Activated CD8-positive, alpha-beta memory T cell treated with anti-CD3 and anti-CD28 coated beads for 1 hour (primary cell): Measurements from ENCODE around the gene LMNTD1.

Experiments used
- DNase-seq, 2 donors: peaks; one replicate each; pipeline ENCODE4 v3.0.0-alpha.2; 2020; ENCODE audit warnings: low read depth in 1 of 2; ENCODE audit errors: extremely low read depth in 1 of 2

The LMNTD1 gene

GRCh38 chr12:25556153-25556552, 3.1 kb upstream of the LMNTD1 start:
- DNase-seq, result no peak

GRCh38 chr12:25552681-25553080, 402 bp downstream of the LMNTD1 start:
- DNase-seq, result no peak

GRCh38 chr12:25550186-25550585, 2.9 kb downstream of the LMNTD1 start:
- no peak for DNase-seq

- no peak for DNase-seq
Measured at GRCh38 chr12:25549120-25549519, 4.0 kb downstream of the LMNTD1 start.

GRCh38 chr12:25546318-25546717, 6.8 kb downstream of the LMNTD1 start:
- DNase-seq, result no peak

- no peak for DNase-seq
Measured at GRCh38 chr12:25533150-25533549, 19.9 kb downstream of the LMNTD1 start.

- DNase-seq, result no peak
Measured at GRCh38 chr12:25531502-25532052, 21.5 kb downstream of the LMNTD1 start.

- no peak for DNase-seq
Measured at GRCh38 chr12:25529738-25530137, 23.3 kb downstream of the LMNTD1 start.

- no peak for DNase-seq
Measured at GRCh38 chr12:25526778-25527177, 26.3 kb downstream of the LMNTD1 start.

- DNase-seq, result no peak
Measured at GRCh38 chr12:25524366-25524765, 28.7 kb downstream of the LMNTD1 start.

GRCh38 chr12:25521625-25522256, 31.3 kb downstream of the LMNTD1 start:
- DNase-seq, result no peak

- no peak for DNase-seq
Measured at GRCh38 chr12:25518512-25518911, 34.6 kb downstream of the LMNTD1 start.

- DNase-seq, result no peak
Measured at GRCh38 chr12:25504744-25505143, 48.3 kb downstream of the LMNTD1 start.

GRCh38 chr12:25503666-25504065, 49.4 kb downstream of the LMNTD1 start:
- no peak for DNase-seq

- DNase-seq, result no peak
Measured at GRCh38 chr12:25502596-25502995, 50.5 kb downstream of the LMNTD1 start.

- DNase-seq, result no peak
Measured at GRCh38 chr12:25502118-25502517, 51.0 kb downstream of the LMNTD1 start.

- no peak for DNase-seq
Measured at GRCh38 chr12:25501549-25501948, 51.5 kb downstream of the LMNTD1 start.

GRCh38 chr12:25500651-25501050, 52.4 kb downstream of the LMNTD1 start:
- DNase-seq, result no peak

GRCh38 chr12:25497021-25497420, 56.1 kb downstream of the LMNTD1 start:
- DNase-seq, result no peak

- no peak for DNase-seq
Measured at GRCh38 chr12:25496098-25496587, 56.9 kb downstream of the LMNTD1 start.

- no peak for DNase-seq
Measured at GRCh38 chr12:25495331-25496097, 57.6 kb downstream of the LMNTD1 start.

- DNase-seq, result no peak
Measured at GRCh38 chr12:25494926-25495325, 58.2 kb downstream of the LMNTD1 start.
